GM19099 (cell line): Measurements from ENCODE around the gene CAMK2A.

Source experiments
- POLR2A ChIP-seq: IDR thresholded peaks from 3 replicates; pipeline ENCODE4 v1.6.1; 2011; ENCODE audit warnings: low read depth; ENCODE audit not compliant: insufficient read length; ENCODE audit errors: extremely low read depth

CAMK2A gene

GRCh38 chr5:150289551-150290390 lies at the start of gene CAMK2A:
CAMK2A (minus strand) TSS chr5:150289773; CDS start chr5:150289625, 148 bp downstream.
- no peak for TF ChIP-seq POLR2A

GRCh38 chr5:150339165-150339564 lies 49.6 kb upstream of the CAMK2A start:
- no peak for TF ChIP-seq POLR2A

- no peak for TF ChIP-seq POLR2A
These were observed 49.0 kb upstream of the CAMK2A start for GRCh38 chr5:150338546-150338945.

- no peak for TF ChIP-seq POLR2A
These were observed 46.2 kb upstream of the CAMK2A start for GRCh38 chr5:150335778-150336177.

GRCh38 chr5:150333400-150333799 lies 43.8 kb upstream of the CAMK2A start:
- TF ChIP-seq POLR2A = no peak

GRCh38 chr5:150329881-150330876 lies 40.6 kb upstream of the CAMK2A start:
- TF ChIP-seq POLR2A = no peak

- TF ChIP-seq POLR2A = no peak
These were observed 39.5 kb upstream of the CAMK2A start for GRCh38 chr5:150329038-150329437.

GRCh38 chr5:150328515-150328914 lies 38.9 kb upstream of the CAMK2A start:
- no peak for TF ChIP-seq POLR2A

GRCh38 chr5:150327139-150327538 lies 37.6 kb upstream of the CAMK2A start:
- TF ChIP-seq POLR2A = no peak

GRCh38 chr5:150326707-150327106 lies 37.1 kb upstream of the CAMK2A start:
- TF ChIP-seq POLR2A = no peak

GRCh38 chr5:150325426-150325825 lies 35.9 kb upstream of the CAMK2A start:
- TF ChIP-seq POLR2A = no peak

- no peak for TF ChIP-seq POLR2A
These were observed 34.2 kb upstream of the CAMK2A start for GRCh38 chr5:150323819-150324218.

- no peak for TF ChIP-seq POLR2A
These were observed 33.5 kb upstream of the CAMK2A start for GRCh38 chr5:150323092-150323491.

- no peak for TF ChIP-seq POLR2A
These were observed 32.6 kb upstream of the CAMK2A start for GRCh38 chr5:150322202-150322601.

- no peak for TF ChIP-seq POLR2A
These were observed 32.2 kb upstream of the CAMK2A start for GRCh38 chr5:150321784-150322183.
